AG09319 (cell line): ENCODE data around the gene MYO1H.

ENCODE experiments used
- DNase-seq: peaks from one replicate; pipeline ENCODE4 v3.0.0-alpha.2; 2010; ENCODE audit warnings: low read depth; ENCODE audit errors: extremely low read depth
- TF ChIP-seq, protein P1 (sequence below): IDR thresholded peaks from 2 replicates; pipeline ENCODE4 v1.5.1; 2011; ENCODE audit warnings: low read depth, mild to moderate bottlenecking, inconsistent platforms, low read length, moderate library complexity

Gene MYO1H

DNA sequence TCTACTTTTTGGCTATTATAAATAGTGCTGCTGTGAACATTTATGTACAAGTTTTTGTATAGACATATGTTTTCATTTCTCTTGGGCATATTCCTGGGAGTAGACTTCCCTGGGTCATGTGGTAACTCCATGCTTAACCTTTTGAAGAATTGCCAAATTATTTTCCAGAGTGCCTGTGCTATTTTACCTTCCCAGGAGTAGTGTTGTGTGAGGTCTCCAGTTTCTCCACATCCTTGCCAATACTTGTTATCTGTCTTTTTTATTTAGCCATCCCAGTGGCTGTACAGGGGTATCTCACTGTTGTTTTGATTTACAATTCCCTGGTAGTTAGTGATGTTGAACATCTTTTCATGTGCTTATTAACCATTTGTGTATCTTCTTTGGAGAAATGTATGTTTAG, 148.6 kb downstream of the MYO1H start:
- TF ChIP-seq, protein P1, sequence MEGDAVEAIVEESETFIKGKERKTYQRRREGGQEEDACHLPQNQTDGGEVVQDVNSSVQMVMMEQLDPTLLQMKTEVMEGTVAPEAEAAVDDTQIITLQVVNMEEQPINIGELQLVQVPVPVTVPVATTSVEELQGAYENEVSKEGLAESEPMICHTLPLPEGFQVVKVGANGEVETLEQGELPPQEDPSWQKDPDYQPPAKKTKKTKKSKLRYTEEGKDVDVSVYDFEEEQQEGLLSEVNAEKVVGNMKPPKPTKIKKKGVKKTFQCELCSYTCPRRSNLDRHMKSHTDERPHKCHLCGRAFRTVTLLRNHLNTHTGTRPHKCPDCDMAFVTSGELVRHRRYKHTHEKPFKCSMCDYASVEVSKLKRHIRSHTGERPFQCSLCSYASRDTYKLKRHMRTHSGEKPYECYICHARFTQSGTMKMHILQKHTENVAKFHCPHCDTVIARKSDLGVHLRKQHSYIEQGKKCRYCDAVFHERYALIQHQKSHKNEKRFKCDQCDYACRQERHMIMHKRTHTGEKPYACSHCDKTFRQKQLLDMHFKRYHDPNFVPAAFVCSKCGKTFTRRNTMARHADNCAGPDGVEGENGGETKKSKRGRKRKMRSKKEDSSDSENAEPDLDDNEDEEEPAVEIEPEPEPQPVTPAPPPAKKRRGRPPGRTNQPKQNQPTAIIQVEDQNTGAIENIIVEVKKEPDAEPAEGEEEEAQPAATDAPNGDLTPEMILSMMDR, result no peak
- DNase-seq, result no peak

GRCh38 chr12:109497675-109498074, 150.0 kb downstream of the MYO1H start:
- TF ChIP-seq, protein P1, result no peak
- no peak for DNase-seq
